Measurements from ENCODE around the gene CCDC91.

Gene CCDC91

GRCh38 chr12:28517101-28517500 lies 326.8 kb downstream of the CCDC91 start:
- Mint-ChIP-seq H3K27me3 (no peaks in the 10 kb centered on the region), H3K27ac (no peak overlapping the region), H3K4me3 (no peak overlapping the region), H3K4me1 (no peaks in the 10 kb centered on the region), H3K9me3 (peaks cover 14% of the 10 kb centered on the region), H3K36me3 (peaks cover 4% of the 10 kb centered on the region)
- no peak for DNase-seq
- CTCF ChIA-PET, result no interaction called here

- peaks cover 16% of the 10 kb centered on the region for H3K36me3 Mint-ChIP-seq
- H3K4me3 Mint-ChIP-seq, result no peak overlapping the region
- CTCF ChIA-PET, result no interaction called here
- H3K9me3 Mint-ChIP-seq, result peaks cover 26% of the 10 kb centered on the region
- H3K27me3 Mint-ChIP-seq, result no peaks in the 10 kb centered on the region
- H3K27ac Mint-ChIP-seq, result peak overlapping the region; percentile 47
- no peak for DNase-seq
- H3K4me1 Mint-ChIP-seq, result peaks cover 7% of the 10 kb centered on the region
These were observed 337.5 kb downstream of the CCDC91 start for GRCh38 chr12:28527631-28528249.

GRCh38 chr12:28535216-28535615 lies 345.0 kb downstream of the CCDC91 start:
- no peak for DNase-seq
- Mint-ChIP-seq H3K4me3 (no peak overlapping the region), H3K4me1 (no peaks in the 10 kb centered on the region), H3K9me3 (no peaks in the 10 kb centered on the region), H3K27me3 (no peaks in the 10 kb centered on the region), H3K36me3 (no peaks in the 10 kb centered on the region), H3K27ac (no peak overlapping the region)
- CTCF ChIA-PET, result no interaction called here

- no peaks in the 10 kb centered on the region for H3K4me1 Mint-ChIP-seq
- CTCF ChIA-PET, result no interaction called here
- no peaks in the 10 kb centered on the region for H3K27me3 Mint-ChIP-seq
- DNase-seq, result no peak
- no peaks in the 10 kb centered on the region for H3K9me3 Mint-ChIP-seq
- no peak overlapping the region for H3K27ac Mint-ChIP-seq
- no peaks in the 10 kb centered on the region for H3K36me3 Mint-ChIP-seq
- no peak overlapping the region for H3K4me3 Mint-ChIP-seq
These were observed 345.8 kb downstream of the CCDC91 start for GRCh38 chr12:28536088-28536487.

- no peaks in the 10 kb centered on the region for H3K9me3 Mint-ChIP-seq
- no peak overlapping the region for H3K27ac Mint-ChIP-seq
- H3K36me3 Mint-ChIP-seq, result no peaks in the 10 kb centered on the region
- DNase-seq, result no peak
- no peak overlapping the region for H3K4me3 Mint-ChIP-seq
- H3K4me1 Mint-ChIP-seq, result peaks cover 2% of the 10 kb centered on the region
- no peaks in the 10 kb centered on the region for H3K27me3 Mint-ChIP-seq
- CTCF ChIA-PET, result no interaction called here
These were observed 347.2 kb downstream of the CCDC91 start for GRCh38 chr12:28537474-28537873.

GRCh38 chr12:28539691-28540323 lies 349.6 kb downstream of the CCDC91 start:
- no peak overlapping the region for H3K4me3 Mint-ChIP-seq
- CTCF ChIA-PET, result no interaction called here
- no peak overlapping the region for H3K27ac Mint-ChIP-seq
- peaks cover 11% of the 10 kb centered on the region for H3K4me1 Mint-ChIP-seq
- no peaks in the 10 kb centered on the region for H3K27me3 Mint-ChIP-seq
- DNase-seq, result no peak
- H3K9me3 Mint-ChIP-seq, result no peaks in the 10 kb centered on the region
- no peaks in the 10 kb centered on the region for H3K36me3 Mint-ChIP-seq

GRCh38 chr12:28540324-28540714 lies 350.1 kb downstream of the CCDC91 start:
- no peaks in the 10 kb centered on the region for H3K27me3 Mint-ChIP-seq

GRCh38 chr12:28543021-28543890 lies 353.0 kb downstream of the CCDC91 start:
- H3K36me3 Mint-ChIP-seq, result no peaks in the 10 kb centered on the region
- H3K4me1 Mint-ChIP-seq, result peaks cover 11% of the 10 kb centered on the region
- no peak for DNase-seq
- CTCF ChIA-PET, result no interaction called here
- H3K9me3 Mint-ChIP-seq, result no peaks in the 10 kb centered on the region
- H3K4me3 Mint-ChIP-seq, result no peak overlapping the region
- no peaks in the 10 kb centered on the region for H3K27me3 Mint-ChIP-seq
- H3K27ac Mint-ChIP-seq, result peak overlapping the region; percentile 16

More at GRCh38 chr12:28540324-28540714, 350.1 kb downstream of the CCDC91 start:
- no peaks in the 10 kb centered on the region for H3K9me3 Mint-ChIP-seq
- CTCF ChIA-PET, result no interaction called here
- H3K4me3 Mint-ChIP-seq, result no peak overlapping the region
- DNase-seq, result no peak
- peaks cover 11% of the 10 kb centered on the region for H3K4me1 Mint-ChIP-seq
- H3K36me3 Mint-ChIP-seq, result no peaks in the 10 kb centered on the region
- H3K27ac Mint-ChIP-seq, result no peak overlapping the region

GRCh38 chr12:28550757-28551704 lies 360.8 kb downstream of the CCDC91 start:
- Mint-ChIP-seq H3K4me3 (no peak overlapping the region), H3K27me3 (no peaks in the 10 kb centered on the region), H3K9me3 (no peaks in the 10 kb centered on the region), H3K27ac (no peak overlapping the region), H3K36me3 (no peaks in the 10 kb centered on the region), H3K4me1 (no peaks in the 10 kb centered on the region)
- CTCF ChIA-PET, result no interaction called here
- DNase-seq, result no peak

- no peak for DNase-seq
- no peak overlapping the region for H3K27ac Mint-ChIP-seq
- CTCF ChIA-PET, result no interaction called here
- H3K36me3 Mint-ChIP-seq, result no peaks in the 10 kb centered on the region
- no peaks in the 10 kb centered on the region for H3K4me1 Mint-ChIP-seq
- no peaks in the 10 kb centered on the region for H3K27me3 Mint-ChIP-seq
- no peak overlapping the region for H3K4me3 Mint-ChIP-seq
- no peaks in the 10 kb centered on the region for H3K9me3 Mint-ChIP-seq
These were observed 362.2 kb downstream of the CCDC91 start for GRCh38 chr12:28552251-28552970.

GRCh38 chr12:28555748-28556147 lies 365.5 kb downstream of the CCDC91 start:
- DNase-seq, result no peak
- H3K4me1 Mint-ChIP-seq, result no peaks in the 10 kb centered on the region
- no peaks in the 10 kb centered on the region for H3K36me3 Mint-ChIP-seq
- H3K9me3 Mint-ChIP-seq, result no peaks in the 10 kb centered on the region
- no peaks in the 10 kb centered on the region for H3K27me3 Mint-ChIP-seq
- H3K4me3 Mint-ChIP-seq, result no peak overlapping the region
- CTCF ChIA-PET, result no interaction called here
- no peak overlapping the region for H3K27ac Mint-ChIP-seq

- no peak for DNase-seq
- Mint-ChIP-seq H3K4me3 (no peak overlapping the region), H3K27me3 (no peaks in the 10 kb centered on the region), H3K4me1 (no peaks in the 10 kb centered on the region), H3K9me3 (no peaks in the 10 kb centered on the region), H3K27ac (no peak overlapping the region), H3K36me3 (no peaks in the 10 kb centered on the region)
- CTCF ChIA-PET, result no interaction called here
These were observed 368.0 kb downstream of the CCDC91 start for GRCh38 chr12:28558250-28558649.

GRCh38 chr12:28563286-28563685 lies 373.0 kb downstream of the CCDC91 start:
- no peak overlapping the region for H3K4me3 Mint-ChIP-seq
- H3K9me3 Mint-ChIP-seq, result no peaks in the 10 kb centered on the region
- CTCF ChIA-PET, result no interaction called here
- no peaks in the 10 kb centered on the region for H3K27me3 Mint-ChIP-seq
- no peaks in the 10 kb centered on the region for H3K36me3 Mint-ChIP-seq
- no peak overlapping the region for H3K27ac Mint-ChIP-seq
- DNase-seq, result no peak
- H3K4me1 Mint-ChIP-seq, result no peaks in the 10 kb centered on the region

GRCh38 chr12:28563936-28564335 lies 373.7 kb downstream of the CCDC91 start:
- Mint-ChIP-seq H3K36me3 (no peaks in the 10 kb centered on the region), H3K9me3 (no peaks in the 10 kb centered on the region), H3K27me3 (no peaks in the 10 kb centered on the region), H3K4me1 (no peaks in the 10 kb centered on the region), H3K27ac (no peak overlapping the region), H3K4me3 (no peak overlapping the region)
- CTCF ChIA-PET, result no interaction called here
- DNase-seq, result no peak
